ENCODE results near the gene CD8B2. TPM values are rescaled to one million over a fixed set of nuclear protein-coding genes. Genes with fewer than 3 reads are reported as not detected.

CD8B2 gene
- total and polyA plus RNA-seq, 9 of the 15 experiments (the other 6 are each of a cell fraction or from before 2014, with no cell fraction given), result 0.03 TPM; not detected in 8

GRCh38 chr2:106536490-106536889 is 49.3 kb downstream of the CD8B2 start:
- H3K9me3 ChIP-seq (replicated peaks; ENCODE audit: control insufficient read depth, insufficient read depth, low read depth, low read length), result no peaks in the 10 kb centered on the region
- no peak for FAIRE-seq
- BruUV-seq (replicated peaks), result no TSS peak
- no peak overlapping the region for H2AFZ ChIP-seq (ENCODE audit: low read depth, low read length)
- H3K4me3 ChIP-seq, result no peak overlapping the region
- peaks cover 0 to 28% of the 10 kb centered on the region in 2 experiments; a peak in 3 of 5 replicates for H3K27me3 ChIP-seq (ENCODE audit: control insufficient read depth in 2 of 2, insufficient read depth in 2 of 2, low read length in 2 of 2)
- intact Hi-C loops (cut with micrococcal nuclease), result no loop called here
- ATAC-seq, result no peak
- H3K79me2 ChIP-seq (ENCODE audit: control insufficient read depth, insufficient read depth, low read length), result no peaks in the 10 kb centered on the region
- H3K9ac ChIP-seq (ENCODE audit: insufficient read depth in 1 of 2, low read depth in 2 of 2, low read length in 2 of 2), result no peak overlapping the region
- H3K4me2 ChIP-seq (ENCODE audit: insufficient read depth, low read length), result no peak overlapping the region
- no peaks in the 10 kb centered on the region for H3K4me1 ChIP-seq (replicated peaks in 1 of 2; ENCODE audit: control insufficient read depth in 2 of 2, insufficient read depth in 2 of 2, low read length in 2 of 2)
- ChIA-PET POLR2A (no interaction called here), CTCF (ENCODE audit: low intra/inter-chr PET ratio) (no interaction called here)
- no peak overlapping the region for H3K27ac ChIP-seq (ENCODE audit: extremely low read depth, low read depth, low read length)
- no peak for TF ChIP-seq MBD1 (CRISPR knock-in tag; IDR thresholded peaks at IDR 0.05)
- no peak for TF ChIP-seq MCM5 (IDR thresholded peaks at IDR 0.05; ENCODE audit: low read depth)
- TF ChIP-seq ARID1B (IDR thresholded peaks at IDR 0.05), result no peak
- TF ChIP-seq CHD2 (IDR thresholded peaks at IDR 0.05; ENCODE audit: low read depth, low read length), result no peak
- no peak for TF ChIP-seq HMG20A (CRISPR knock-in tag; conservative IDR thresholded peaks at IDR 0.05)
- no peak for TF ChIP-seq NEUROD1 (IDR thresholded peaks at IDR 0.05; ENCODE audit: borderline replicate concordance, low read depth, low read length, partially characterized antibody)
- no peak for TF ChIP-seq ZC3H11A (IDR thresholded peaks at IDR 0.05; ENCODE audit: low read depth, low read length)
- TF ChIP-seq E4F1 (CRISPR knock-in tag; IDR thresholded peaks at IDR 0.05; ENCODE audit: borderline replicate concordance), result no peak
- H3K9me1 ChIP-seq (ENCODE audit: control insufficient read depth, insufficient read depth, low read length), result no peaks in the 10 kb centered on the region
- no peak for DNase-seq (ENCODE audit: extremely low read depth in 1 of 4, low spot score in 3 of 4)
- H4K20me1 ChIP-seq (replicated peaks; ENCODE audit: control insufficient read depth, insufficient read depth, low read length), result no peaks in the 10 kb centered on the region
- WGBS (ENCODE audit: insufficient coverage, low coverage, missing lambda C conversion rate), result 11% methylated on average over 3 of the region's 3 CpGs
- no peaks in the 10 kb centered on the region for H3K36me3 ChIP-seq (ENCODE audit: control insufficient read depth, insufficient read depth, low read length)
- in situ Hi-C loops (cut with MboI), result no loop called here

All from K562 (cell line).